GM18907 (cell line): Measurements from ENCODE around the gene EXOSC7.
"Not testable (repeated sequence)": the region's sequence is repeated elsewhere in the genome, so short reads cannot be mapped to it uniquely, and the experiment has no call there.

Experiments used
- ATAC-seq: cut with Tn5 transposase; IDR thresholded peaks from one replicate; pipeline ENCODE4 v1.9.1; 2021; ENCODE audit warnings: mild to moderate bottlenecking, moderate library complexity; ENCODE audit not compliant: unreplicated experiment

EXOSC7 gene

DNA sequence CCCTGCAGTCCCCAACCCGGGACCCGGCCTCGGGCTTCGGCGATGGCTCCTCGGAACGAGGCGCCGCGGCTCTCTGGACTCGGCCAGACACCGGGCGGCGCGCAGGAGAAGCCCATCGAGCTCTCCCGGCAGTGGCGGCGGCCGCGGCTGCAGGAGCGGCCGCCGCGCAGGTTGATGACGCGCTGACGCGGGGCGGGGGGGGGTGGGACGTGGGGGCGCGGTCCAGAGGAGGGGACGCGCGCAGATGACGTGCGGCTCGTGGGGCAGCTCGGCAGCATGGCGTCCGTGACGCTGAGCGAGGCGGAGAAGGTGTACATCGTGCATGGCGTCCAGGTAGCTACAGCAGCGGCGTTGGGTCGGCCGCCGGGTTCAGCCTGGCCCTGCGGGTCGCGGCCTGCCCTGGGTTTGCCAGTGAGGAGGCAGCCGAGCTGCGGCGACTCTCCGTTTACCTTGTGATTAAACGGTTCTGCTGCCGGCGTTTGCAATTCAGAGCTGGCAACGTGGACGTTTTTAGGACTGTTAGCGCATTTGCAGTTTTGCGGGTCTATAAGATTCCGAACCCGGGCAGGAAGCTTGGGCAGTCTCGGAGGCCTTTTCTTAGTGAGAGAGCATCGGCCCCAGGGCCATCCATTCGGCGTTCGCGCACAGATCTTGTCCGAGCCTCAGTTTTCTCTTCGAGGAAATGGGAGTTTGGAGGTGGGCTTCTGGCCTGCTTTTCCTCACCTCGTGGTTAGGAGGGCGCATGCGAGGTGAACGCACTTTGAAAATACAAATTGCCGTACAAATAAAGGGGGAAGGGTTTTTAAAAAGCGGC lies at the start of gene EXOSC7, which contains the start of gene ZDHHC3:
Gene EXOSC7 (plus strand): TSS at position 243 of the 814 bp plus-strand sequence. CDS start 34 bp downstream, at position 277.
Gene ZDHHC3 (minus strand): TSS at position 173 of the 814 bp plus-strand sequence. CDS start 16,738 bp downstream, outside the sequence.
- ATAC-seq = peak; percentile 80

DNA sequence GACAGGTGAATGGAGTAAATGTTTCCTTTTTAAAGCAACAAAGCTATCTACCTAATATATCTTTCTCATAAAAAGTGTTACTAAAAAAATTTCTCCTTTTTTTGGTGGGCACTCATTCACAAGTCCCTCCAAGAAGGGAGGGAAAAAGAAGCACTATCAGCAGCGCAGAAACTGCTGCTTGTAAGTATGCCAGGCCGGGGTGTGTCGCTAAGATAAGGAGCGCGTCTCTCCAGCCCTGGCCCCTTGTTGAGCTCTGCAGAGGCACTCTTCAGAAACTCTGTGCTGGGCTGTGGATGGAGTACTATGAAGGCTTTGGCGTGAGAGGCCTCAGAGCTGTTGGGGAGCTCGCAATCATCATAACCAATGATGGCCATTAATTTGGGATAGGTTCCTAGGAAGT lies 49.1 kb upstream of the EXOSC7 start:
- no peak for ATAC-seq

DNA sequence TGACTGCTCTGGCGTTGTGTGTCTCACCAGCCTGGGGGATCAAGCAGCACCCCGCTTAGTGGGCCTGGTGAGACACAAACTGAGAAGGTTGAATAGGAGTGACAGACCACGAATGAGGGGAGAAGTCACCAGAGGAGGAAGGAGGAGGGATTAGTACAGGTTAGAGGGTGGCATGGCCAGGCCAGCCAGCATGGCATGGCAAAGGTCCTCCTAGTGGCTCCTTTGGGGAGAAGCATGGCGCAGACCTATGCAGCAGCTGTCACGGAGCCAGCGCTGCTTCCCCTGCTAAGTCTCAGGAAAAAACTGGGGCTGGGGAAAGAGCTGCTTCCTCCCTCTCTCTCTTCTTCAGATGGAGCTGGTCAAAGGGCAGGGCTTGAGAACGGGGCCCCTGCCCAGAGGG lies 48.7 kb upstream of the EXOSC7 start:
- ATAC-seq = no peak

DNA sequence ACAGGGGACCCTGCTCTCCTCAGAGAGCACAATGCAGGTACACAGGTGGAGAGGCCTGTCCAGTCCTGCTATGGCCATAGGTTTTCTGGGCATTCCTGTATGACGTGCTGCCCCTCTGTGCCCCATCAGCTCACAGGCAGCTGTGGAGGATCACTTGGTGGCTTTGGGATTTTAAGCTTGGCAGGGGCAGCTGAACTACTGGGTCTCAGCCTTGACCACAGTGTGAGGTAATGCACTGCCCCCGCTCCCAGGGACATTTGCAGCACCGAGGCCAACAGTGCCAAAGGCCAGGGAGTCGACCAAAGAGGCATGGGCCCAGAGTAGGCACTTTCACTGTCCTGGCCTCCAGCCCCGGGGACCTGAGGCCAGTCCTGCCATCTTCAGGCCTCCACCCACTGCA lies 46.3 kb upstream of the EXOSC7 start:
- no peak for ATAC-seq

DNA sequence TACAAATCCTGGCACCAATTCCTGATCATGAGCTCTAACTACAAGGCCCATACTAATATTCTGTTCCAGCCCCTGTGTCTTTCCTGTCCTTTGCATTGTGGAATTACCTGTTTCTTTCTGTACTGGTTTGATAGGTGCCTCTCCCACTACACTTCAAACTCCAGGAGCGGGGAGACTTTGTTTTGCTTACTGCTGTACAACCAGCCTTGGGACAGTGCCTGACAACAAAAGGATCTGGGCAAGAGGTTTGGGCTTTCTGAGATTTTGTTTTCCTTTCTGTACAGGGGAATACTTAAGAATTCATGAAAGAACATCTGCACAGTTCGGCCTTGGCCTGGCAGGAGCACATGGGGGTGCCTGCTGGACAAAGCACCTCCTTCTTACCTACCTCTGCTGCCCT lies 45.1 kb upstream of the EXOSC7 start:
- ATAC-seq = no peak

DNA sequence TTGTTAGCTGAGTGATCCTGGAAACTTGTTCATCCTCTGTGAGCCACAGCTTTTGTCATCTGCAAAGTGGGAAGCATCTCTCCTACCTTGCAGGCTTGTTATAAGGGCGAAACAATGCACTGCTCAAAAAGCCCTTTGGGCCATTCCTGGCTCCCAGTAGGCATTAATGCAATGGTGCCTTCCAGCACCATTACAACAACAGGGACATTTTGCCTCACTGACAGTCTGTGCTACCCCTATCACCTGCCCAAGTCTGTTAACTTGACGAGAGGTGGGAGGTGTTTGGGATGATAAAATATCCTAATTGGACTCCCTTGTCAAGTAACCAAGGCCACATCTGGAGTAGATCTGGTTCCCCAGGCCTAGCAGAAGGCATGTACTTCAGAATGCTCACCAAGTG lies 44.3 kb upstream of the EXOSC7 start:
- no peak for ATAC-seq

DNA sequence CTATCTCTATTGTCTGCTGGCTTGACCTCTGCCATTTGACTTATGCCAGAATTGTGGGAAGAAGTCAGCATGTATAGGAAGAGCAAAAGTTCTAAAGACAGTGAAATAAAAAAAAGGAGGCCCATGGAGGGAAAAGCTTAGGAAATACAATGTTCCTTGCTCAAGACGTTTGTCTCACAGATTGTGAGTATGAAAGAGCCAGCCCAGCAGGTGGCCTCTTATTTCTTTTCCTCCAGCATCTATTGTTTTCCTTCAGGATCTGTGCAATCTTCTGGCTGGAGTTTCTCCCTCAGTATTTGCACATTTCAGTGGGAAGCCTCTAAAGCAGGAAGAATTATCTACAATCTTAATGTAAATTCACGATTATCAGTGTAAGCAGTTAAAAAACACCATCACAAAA lies 43.8 kb upstream of the EXOSC7 start:
- no peak for ATAC-seq

DNA sequence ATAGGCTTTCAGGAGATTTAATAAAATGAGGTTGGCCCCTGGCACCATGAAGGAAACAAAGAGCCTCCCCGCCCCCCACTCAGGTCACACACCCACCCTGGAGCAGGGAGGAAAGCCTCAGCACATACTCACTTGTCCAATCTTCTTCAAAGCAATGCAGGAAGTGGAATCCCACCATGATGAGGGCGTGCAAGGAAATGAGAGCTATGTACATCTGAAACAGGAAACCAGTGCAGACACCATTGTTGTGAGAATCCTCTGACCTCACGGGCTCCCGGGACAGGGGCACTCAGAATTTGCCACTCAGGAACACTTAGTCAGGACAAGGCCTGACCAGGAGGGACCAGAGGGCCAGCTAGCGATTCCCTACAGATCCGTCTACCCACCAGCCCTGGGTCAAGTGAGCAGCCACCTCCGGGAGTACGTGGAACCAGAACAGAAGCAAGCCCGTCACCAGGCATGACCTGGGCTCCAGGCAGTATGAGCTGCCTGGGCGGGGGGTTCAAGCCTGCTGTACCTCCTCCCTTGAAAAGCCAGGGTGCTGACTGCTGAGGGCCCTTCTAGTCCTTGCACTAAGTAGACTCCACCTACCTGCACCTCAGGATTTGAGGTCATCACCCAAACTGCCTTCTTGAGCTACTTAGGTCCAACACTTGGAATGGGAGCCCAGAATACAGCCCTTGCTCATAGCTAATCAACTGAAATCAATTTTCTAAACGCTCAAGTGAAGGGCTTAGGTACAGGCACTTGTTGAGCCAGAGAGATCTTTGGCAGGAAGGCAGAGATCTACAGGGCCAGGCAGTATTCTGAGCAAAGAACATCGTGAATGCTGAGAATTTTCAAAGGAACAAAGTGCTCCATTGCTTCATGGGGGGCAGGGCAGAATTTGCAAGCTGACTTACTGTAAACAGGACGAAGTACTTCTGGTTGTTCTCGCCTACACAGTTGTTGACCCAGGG lies 42.8 kb upstream of the EXOSC7 start:
- ATAC-seq = no peak

DNA sequence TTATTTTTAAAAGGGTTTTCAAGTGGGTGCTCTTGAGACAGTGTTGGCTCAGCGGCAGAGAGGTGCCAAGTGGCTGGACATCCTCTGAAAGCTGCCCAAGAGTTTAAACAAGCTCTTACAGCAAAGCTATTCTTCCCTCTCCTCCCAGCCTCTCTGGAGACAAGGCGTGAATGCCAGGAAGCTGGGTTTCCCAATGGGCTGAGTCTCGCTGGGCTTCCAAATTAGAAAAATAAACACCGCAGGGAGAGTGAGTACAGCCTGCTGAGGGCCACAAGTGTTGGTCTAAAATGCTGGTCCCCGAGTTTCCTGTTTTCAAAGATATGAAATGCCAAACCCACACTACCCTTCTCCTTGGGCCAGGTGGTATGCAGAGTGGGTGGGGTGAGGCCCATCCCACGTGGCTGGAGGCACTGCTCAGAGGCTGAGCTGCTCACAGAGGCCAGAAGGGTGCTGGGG lies 36.4 kb upstream of the EXOSC7 start:
- ATAC-seq = no peak

DNA sequence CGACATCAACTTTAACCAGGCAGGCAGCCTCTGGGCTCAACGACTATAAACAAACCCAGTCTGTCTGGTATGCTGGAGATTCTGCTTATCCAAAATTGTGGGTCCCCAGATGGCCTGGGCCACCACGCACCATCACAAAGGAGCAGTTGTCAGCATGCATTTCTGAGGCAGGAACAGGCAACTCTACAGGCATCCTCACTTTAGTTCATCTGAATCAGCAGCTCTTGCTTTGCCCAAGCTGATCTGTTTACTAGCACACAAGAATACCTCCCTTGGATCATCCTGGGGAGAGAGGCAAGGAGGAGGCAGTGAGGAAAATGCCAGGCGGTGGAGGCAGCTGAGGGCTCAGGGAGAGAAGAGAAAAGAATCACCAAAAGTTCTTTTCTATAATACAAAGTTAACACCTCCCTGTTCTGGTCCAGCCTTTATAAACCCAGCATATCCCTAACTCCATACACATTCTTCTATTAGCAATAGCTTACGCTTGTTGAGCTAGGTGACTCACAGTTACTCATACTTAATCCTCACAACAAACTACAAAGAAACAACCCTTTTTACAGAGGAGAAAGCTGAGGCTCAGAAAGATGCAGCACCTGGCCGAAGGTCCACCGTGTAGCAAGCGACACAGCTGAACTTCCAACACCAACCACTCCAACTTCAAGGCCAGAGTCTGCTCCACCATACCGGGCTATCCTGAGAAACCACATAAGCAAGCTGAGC lies 33.7 kb upstream of the EXOSC7 start:
- ATAC-seq = no peak

DNA sequence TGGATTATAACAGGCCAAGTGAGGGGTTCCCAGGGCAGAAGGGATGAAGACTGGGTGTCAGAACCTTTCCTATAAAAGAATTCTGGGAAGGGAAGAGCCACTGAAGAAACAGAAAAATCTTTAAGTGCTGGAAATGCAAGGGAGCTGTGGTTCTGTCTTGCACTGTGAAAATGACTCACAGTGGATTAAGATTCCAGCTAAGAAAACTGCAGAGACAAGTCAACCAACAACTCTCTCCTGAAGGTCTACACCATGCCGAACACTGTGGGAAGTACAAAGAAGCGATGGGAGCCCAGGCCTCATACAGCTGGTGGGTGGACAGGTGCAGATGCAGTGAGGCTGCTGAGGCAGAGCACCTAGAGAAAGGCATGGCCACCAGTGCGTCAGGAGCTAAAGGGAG lies 27.8 kb upstream of the EXOSC7 start:
- no peak for ATAC-seq

DNA sequence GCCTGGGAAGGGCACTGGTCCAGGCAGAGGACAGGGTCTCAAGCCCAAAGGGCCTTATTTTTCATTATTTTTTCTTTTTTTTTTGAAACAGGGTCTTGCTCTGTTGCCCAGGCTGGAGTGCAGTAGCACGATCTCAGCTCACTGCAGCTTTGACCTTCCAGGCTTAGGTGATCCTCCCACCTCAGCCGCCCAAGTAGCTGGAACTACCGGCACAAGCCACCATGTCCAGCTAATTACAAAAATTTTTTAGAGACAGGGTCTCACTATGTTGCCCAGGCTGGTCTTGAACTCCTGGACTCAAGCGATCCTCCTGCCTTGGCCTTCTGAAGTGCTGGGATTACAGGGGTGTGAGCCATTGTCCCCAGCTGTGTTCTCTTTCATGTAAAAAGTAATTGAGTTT lies 26.3 kb upstream of the EXOSC7 start:
- ATAC-seq = not testable (repeated sequence)

DNA sequence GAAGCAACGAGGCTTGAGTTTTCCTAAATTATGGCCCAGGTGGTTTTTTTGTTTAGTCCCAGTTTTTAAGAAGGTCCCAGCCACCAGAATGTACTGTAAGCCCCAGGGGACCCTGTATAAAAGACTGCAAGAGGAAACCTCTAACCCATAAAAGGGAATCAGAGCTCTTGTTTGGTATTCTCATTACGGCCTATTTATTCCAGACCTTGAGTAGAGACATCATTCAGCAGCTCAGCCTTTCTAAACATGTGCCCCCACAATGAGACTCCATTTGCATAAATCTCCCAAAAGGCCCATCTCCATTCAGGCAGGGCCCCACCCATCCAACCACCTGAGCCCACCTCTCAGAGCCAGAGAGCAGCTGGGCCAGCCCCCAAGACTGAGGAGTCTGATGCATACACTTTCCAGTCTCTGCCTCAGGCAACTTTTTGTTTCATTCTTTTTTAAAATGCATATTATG lies 25.7 kb upstream of the EXOSC7 start:
- ATAC-seq = no peak

DNA sequence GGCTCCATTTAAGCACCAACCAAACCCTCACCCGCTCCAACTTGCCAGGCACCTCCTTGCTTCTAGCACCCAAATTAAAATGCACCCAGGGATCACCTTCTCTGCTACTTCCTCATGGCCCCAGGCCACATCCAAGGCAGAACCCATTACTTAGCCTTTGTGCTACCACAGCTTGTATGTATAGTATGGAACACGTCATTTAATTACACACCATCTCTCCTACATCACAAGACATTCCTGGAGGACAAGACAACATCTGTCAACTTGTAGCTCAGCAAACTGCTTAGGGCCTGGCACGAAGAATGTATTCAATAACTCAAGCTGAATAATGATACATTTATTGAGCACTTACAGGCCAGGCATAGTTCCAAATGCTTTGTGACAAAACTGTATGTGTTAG lies 23.4 kb upstream of the EXOSC7 start:
- no peak for ATAC-seq

DNA sequence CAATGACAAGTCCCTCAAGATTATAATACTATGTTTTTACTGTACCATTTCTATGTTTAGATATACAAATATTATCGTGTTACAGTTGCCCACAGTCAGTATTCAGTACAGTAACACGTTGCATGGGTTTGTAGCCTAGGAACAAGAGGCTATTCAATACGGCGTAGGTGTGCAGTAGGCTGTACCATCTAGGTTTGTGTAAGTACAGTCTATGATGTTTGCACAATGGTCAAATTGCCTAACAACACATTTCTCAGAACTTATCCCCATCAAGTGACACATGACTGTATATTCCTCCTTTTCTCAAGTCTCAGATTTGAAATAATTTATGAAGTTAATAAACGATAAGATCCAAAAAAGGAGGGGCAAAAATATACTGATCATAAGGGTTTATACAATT lies 21.7 kb upstream of the EXOSC7 start:
- no peak for ATAC-seq

DNA sequence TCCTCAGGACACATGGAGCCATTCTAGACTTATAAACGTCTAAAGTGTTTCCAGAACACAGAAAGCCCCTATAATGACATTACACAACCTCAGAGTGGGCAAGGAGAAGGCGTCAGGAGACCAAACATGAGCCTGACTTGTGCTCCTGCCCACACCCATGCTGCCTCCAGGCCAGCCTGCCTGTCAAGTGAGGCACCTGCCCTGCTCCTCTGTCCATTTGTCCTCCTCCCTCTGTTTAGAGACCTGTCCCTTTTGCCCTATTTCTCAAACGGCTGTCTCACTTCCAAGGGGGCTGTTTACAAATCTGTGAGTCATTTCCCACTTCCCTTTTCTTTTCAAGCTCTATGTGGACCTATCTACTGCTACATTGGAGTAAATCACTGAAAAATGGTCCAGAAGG lies 21.1 kb upstream of the EXOSC7 start:
- ATAC-seq = peak; percentile 65

DNA sequence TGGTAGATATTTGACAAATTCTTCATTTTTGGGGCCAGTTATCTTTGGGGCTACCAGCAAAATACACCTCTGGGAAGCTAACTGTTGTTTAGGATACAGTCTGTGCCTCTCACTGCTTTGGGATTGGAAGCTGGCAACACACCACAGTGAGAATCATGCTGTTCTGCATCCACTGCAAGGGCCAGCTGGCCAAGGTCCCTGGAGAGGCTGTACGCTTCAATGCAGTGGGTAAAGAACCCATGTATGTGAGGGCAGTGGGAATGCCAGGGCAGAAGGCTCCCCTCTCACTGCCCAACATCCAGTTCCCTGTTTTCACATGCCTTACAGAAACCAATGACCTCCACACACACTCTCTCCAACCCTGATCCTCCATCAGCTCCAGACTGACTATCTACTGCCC lies 20.1 kb upstream of the EXOSC7 start:
- no peak for ATAC-seq

DNA sequence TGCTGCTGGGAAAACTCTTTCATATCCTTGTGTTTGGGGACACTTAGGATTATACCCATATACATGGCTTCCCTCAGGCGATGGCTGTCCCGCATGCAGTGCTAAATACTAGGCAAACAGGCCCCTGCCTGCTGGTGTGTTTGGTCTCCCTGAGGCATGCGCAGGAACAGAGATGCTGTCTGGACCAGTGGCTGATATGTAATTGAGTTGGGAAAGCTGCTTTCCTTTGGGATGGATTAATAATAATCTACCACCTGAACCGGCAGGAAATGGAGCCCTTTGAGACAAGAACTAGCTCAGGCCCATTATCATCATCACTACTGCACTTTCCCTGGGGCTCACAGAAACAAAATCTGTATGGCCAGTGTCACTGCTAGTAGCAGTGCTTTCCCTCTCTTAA lies 18.1 kb upstream of the EXOSC7 start:
- ATAC-seq = no peak

DNA sequence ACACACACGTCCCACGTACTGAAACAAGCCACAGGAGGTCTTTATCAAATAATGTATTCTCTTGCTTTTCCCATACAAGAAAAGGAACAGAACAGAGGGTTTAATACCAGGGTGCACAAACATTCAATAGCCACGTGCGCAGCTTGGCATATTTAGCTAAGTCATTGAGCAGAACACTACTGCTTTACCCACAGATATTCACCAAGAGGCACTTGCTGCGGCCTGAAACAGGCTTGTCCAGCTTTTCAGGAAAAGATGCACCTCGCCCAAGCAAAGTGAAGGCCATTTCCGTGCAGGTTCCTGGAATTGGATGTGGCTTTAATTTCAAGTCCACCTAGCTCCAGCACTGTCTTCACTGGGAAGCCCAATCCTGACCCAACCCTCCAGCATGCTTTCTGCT lies 17.7 kb upstream of the EXOSC7 start:
- ATAC-seq = no peak

DNA sequence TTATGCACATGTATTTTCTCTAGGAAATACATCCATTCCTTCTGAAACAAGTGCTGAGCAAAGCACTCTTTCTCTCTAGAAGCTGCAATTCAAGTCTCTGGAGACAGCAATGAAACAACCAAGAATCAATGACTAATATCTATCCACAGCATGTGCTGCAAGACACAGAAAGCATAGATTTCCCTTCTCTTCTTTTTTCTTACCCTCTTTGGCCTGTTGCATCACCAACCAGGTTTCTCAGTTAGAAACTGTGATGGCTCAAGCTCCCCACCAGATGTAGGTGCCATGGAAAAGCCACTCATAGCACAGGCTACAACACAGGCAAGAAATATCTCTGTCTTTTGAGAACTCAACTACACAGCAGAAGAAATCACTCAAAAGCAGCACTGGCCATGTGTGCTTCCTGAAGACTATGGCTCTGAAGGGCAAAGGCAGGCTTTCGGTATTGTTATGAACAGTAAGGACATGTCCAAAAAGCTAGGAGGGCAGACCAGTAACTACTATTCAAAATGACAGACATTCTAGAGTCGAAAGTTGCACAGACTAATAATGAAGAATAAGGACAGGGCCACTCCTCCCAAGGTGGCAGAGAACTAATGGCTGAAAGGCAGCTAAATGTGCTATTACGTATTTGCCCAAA lies 15.5 kb upstream of the EXOSC7 start:
- no peak for ATAC-seq
